ENCODE data around the gene SOX8. TPM values are rescaled to one million over a fixed set of nuclear protein-coding genes. Genes with fewer than 3 reads are reported as not detected.
A peak's percentile ranks its signal among the peaks of the same experiment; 100 is the strongest.

SOX8 gene
- total RNA-seq, 5 donors from 2014 or later (not counting 1 experiment from before 2014, with no cell fraction given): 4.7 to 5.9 (median 5.1) TPM

DNA sequence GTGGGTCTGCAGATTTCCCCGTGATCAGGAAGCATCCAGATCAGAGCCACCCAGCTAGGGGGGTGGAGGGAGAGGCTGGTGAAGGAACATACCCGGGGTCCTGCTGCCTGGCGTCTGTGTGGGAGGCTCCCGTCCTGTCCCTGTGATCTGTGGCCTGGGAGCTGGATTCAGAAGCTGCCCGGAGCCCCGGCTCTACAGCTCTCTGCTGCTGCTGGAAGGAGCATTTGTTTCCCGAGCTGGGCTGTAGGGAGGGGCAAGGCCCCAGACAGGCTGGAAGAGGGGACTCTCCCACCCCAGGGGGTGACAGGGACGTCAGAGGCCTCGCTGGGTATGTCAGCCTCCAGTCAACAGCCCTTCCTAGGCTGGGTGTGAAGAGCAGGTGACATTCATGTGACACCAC lies 10.2 kb downstream of the SOX8 start:
- 71% methylated on average over 5 of the region's 9 CpGs for WGBS (ENCODE audit: insufficient coverage)
- ChIA-PET POLR2A (no interaction called here), CTCF (interaction anchor here in 1 of 2 donors (0.5 kb wide), 1 partner anchor 11 kb away, joined by 3 read pairs; no protein-coding TSS in a partner anchor)
- peaks cover 16 to 23% (median 21%) of the 10 kb centered on the region in 3 donors for H3K4me1 Mint-ChIP-seq
- no peak overlapping the region for H3K4me3 ChIP-seq (ENCODE audit: control insufficient read depth in 1 of 2, extremely low read depth in 1 of 2, low read length in 1 of 2)
- H3K27me3 ChIP-seq (replicated peaks in 1 of 2; ENCODE audit: control insufficient read depth in 2 of 2, extremely low read depth in 1 of 2, insufficient read depth in 2 of 2, low read length in 1 of 2): peaks cover 0 to 2% of the 10 kb centered on the region in 2 experiments
- no peaks in the 10 kb centered on the region for H3K36me3 Mint-ChIP-seq
- no peaks in the 10 kb centered on the region for H3K9me3 Mint-ChIP-seq
- no peaks in the 10 kb centered on the region for H3K9me3 ChIP-seq
- no peaks in the 10 kb centered on the region for H3K27me3 Mint-ChIP-seq
- ATAC-seq (replicated peaks in 1 of 4) (no peak), DNase-seq (no peak)
- H3K4me3 Mint-ChIP-seq: no peak overlapping the region
- H3K27ac Mint-ChIP-seq: no peak overlapping the region
- H3K27ac ChIP-seq (ENCODE audit: low read length): no peak overlapping the region
- H3K36me3 ChIP-seq (ENCODE audit: control insufficient read depth in 2 of 2, extremely low read depth in 1 of 2, insufficient read depth in 1 of 2, low read length in 1 of 2): no peaks in the 10 kb centered on the region
- H3K4me1 ChIP-seq (ENCODE audit: control insufficient read depth in 1 of 2, extremely low read depth in 1 of 2, insufficient read depth in 2 of 2, low read length in 2 of 2): peaks cover 0 to 12% of the 10 kb centered on the region in 2 experiments

DNA sequence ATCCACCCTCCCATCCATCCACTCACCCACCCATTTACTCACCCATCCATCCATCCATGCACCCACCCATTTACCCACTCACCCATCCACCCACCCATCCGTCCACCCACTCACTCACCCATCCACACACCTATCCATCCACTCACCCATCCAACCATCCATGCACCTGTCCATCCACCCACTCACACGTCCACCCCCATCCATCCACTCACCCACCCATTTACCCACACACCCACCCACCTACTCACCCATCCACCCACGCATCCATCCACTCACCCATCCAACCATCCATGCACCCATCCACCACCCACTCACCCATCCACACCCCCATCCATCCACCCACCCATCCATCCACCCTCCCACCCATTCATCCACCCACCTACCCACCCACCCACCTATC lies 12.2 kb downstream of the SOX8 start:
- H3K9me3 Mint-ChIP-seq: no peaks in the 10 kb centered on the region
- ChIA-PET POLR2A (interaction anchor here in 1 of 2 donors (0.6 kb wide), 1 partner anchor 1551 kb away, joined by 7 read pairs; no protein-coding TSS in a partner anchor), CTCF (no interaction called here)
- H3K4me1 ChIP-seq (ENCODE audit: control insufficient read depth in 1 of 2, extremely low read depth in 1 of 2, insufficient read depth in 2 of 2, low read length in 2 of 2): peaks cover 6 to 31% of the 10 kb centered on the region in 2 experiments
- DNase-seq (no peak), ATAC-seq (replicated peaks in 1 of 4) (no peak)
- H3K4me1 Mint-ChIP-seq: peaks cover 30 to 42% (median 37%) of the 10 kb centered on the region in 3 donors
- no peak overlapping the region for H3K27ac Mint-ChIP-seq
- peaks cover 0 to 11% of the 10 kb centered on the region in 2 experiments for H3K27me3 ChIP-seq (replicated peaks in 1 of 2; ENCODE audit: control insufficient read depth in 2 of 2, extremely low read depth in 1 of 2, insufficient read depth in 2 of 2, low read length in 1 of 2)
- H3K9me3 ChIP-seq: no peaks in the 10 kb centered on the region
- no peaks in the 10 kb centered on the region for H3K27me3 Mint-ChIP-seq
- H3K4me3 ChIP-seq (ENCODE audit: control insufficient read depth in 1 of 2, extremely low read depth in 1 of 2, low read length in 1 of 2): no peak overlapping the region
- no peak overlapping the region for H3K4me3 Mint-ChIP-seq
- H3K27ac ChIP-seq (ENCODE audit: low read length): no peak overlapping the region
- no peaks in the 10 kb centered on the region for H3K36me3 ChIP-seq (ENCODE audit: control insufficient read depth in 2 of 2, extremely low read depth in 1 of 2, insufficient read depth in 1 of 2, low read length in 1 of 2)
- 79% methylated on average over 3 of the region's 3 CpGs for WGBS (ENCODE audit: insufficient coverage)
- no peaks in the 10 kb centered on the region for H3K36me3 Mint-ChIP-seq

DNA sequence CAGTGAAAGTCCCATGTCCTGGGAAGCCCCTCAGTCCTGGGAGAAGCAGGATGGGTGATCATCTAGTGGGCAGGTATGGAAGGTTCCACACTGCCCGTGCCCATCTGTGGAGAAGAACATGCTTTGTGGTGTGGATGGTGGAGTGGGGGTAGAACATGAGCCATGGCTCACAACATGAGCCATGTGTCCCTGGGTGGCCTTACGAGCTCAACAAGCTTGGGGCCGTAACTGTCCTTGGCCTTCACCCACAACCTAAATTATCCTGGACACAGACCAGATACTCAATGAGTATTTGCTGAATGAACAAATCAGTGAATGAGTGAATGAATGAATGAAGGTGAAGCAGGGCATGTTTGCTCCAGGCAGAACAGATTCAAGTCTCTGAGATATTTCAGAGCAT lies 13.5 kb downstream of the SOX8 start:
- ChIA-PET CTCF (no interaction called here), POLR2A (no interaction called here)
- ATAC-seq (replicated peaks in 1 of 4) (no peak), DNase-seq (no peak)
- Histone ChIP-seq H3K36me3 (ENCODE audit: control insufficient read depth in 2 of 2, extremely low read depth in 1 of 2, insufficient read depth in 1 of 2, low read length in 1 of 2) (no peaks in the 10 kb centered on the region), H3K4me3 (ENCODE audit: control insufficient read depth in 1 of 2, extremely low read depth in 1 of 2, low read length in 1 of 2) (no peak overlapping the region), H3K27ac (ENCODE audit: low read length) (peak overlapping the region; percentile 89), H3K27me3 (replicated peaks in 1 of 2; ENCODE audit: control insufficient read depth in 2 of 2, extremely low read depth in 1 of 2, insufficient read depth in 2 of 2, low read length in 1 of 2) (peaks cover 0 to 15% of the 10 kb centered on the region in 2 experiments), H3K4me1 (ENCODE audit: control insufficient read depth in 1 of 2, extremely low read depth in 1 of 2, insufficient read depth in 2 of 2, low read length in 2 of 2) (peaks cover 6 to 41% of the 10 kb centered on the region in 2 experiments), H3K9me3 (no peaks in the 10 kb centered on the region)
- 83% methylated on average over 1 of the region's 3 CpGs for WGBS (ENCODE audit: insufficient coverage)
- no peaks in the 10 kb centered on the region for H3K9me3 Mint-ChIP-seq
- peak overlapping the region; percentile 96 to 98 for H3K27ac Mint-ChIP-seq
- H3K4me1 Mint-ChIP-seq: peaks cover 36 to 50% (median 47%) of the 10 kb centered on the region in 3 donors
- no peaks in the 10 kb centered on the region for H3K27me3 Mint-ChIP-seq
- H3K36me3 Mint-ChIP-seq: no peaks in the 10 kb centered on the region
- H3K4me3 Mint-ChIP-seq: peak overlapping the region in 2 of 3 donors; percentile 4 to 80

DNA sequence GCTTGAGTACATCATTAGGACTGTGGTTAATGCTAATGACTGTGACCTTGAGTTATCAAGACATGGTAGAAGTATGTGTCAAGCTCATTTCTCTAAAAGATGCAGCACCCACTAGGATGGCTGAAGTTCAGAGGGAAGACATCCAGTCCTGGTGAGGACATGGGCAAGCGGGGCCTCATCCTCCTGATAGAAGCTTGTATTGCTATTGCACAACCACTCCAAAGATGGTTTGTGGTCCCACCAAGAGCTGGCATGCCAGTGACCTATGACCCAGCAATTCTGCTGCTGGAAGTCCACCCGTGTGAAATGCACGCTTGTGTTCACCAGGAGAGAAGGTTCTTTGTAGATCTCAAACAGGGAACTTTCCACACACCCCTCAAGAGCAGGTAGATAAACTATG lies 14.2 kb downstream of the SOX8 start:
- Histone ChIP-seq H3K27ac (ENCODE audit: low read length) (peak overlapping the region; percentile 89), H3K36me3 (ENCODE audit: control insufficient read depth in 2 of 2, extremely low read depth in 1 of 2, insufficient read depth in 1 of 2, low read length in 1 of 2) (no peaks in the 10 kb centered on the region), H3K4me3 (ENCODE audit: control insufficient read depth in 1 of 2, extremely low read depth in 1 of 2, low read length in 1 of 2) (no peak overlapping the region), H3K4me1 (ENCODE audit: control insufficient read depth in 1 of 2, extremely low read depth in 1 of 2, insufficient read depth in 2 of 2, low read length in 2 of 2) (peaks cover 6 to 46% of the 10 kb centered on the region in 2 experiments), H3K9me3 (no peaks in the 10 kb centered on the region), H3K27me3 (replicated peaks in 1 of 2; ENCODE audit: control insufficient read depth in 2 of 2, extremely low read depth in 1 of 2, insufficient read depth in 2 of 2, low read length in 1 of 2) (peaks cover 0 to 15% of the 10 kb centered on the region in 2 experiments)
- Mint-ChIP-seq H3K27ac (peak overlapping the region; percentile 96 to 98), H3K4me3 (peak overlapping the region; percentile 56 to 80 (median 75)), H3K4me1 (peaks cover 36 to 50% (median 49%) of the 10 kb centered on the region in 3 donors), H3K9me3 (no peaks in the 10 kb centered on the region), H3K27me3 (no peaks in the 10 kb centered on the region), H3K36me3 (no peaks in the 10 kb centered on the region)
- POLR2A ChIA-PET: no interaction called here
- ATAC-seq (replicated peaks in 1 of 4): no peak
- no peak for DNase-seq
- WGBS (ENCODE audit: insufficient coverage): 100% methylated on average over 1 of the region's 3 CpGs
- CTCF ChIA-PET: no interaction called here

DNA sequence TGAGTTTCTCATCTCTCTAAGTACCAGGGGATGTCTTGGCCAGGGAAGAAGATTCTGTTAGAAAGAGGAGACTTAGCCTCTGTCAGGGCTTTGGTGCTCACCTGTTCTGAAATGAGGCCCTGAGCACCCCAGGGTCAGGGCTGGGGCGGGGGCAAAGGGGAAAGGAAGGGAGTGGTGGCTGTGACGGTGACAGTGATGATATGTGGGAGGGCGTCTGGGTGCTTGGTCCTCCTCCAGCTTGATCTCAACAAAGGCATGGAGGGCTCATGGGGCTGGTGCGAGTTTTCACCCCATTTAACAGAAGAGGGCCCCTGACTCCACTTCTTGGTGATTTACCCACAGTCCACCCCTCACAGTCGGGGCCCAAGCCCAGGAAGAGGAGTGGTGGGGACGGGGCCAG lies 15.1 kb downstream of the SOX8 start:
- ATAC-seq (replicated peaks in 1 of 4): peak; percentile 14 to 82 (median 46)
- Mint-ChIP-seq H3K27ac (peak overlapping the region; percentile 96 to 98), H3K27me3 (no peaks in the 10 kb centered on the region), H3K36me3 (no peaks in the 10 kb centered on the region), H3K4me3 (peak overlapping the region; percentile 75 to 80 (median 80)), H3K9me3 (no peaks in the 10 kb centered on the region), H3K4me1 (peaks cover 42 to 53% (median 53%) of the 10 kb centered on the region in 3 donors)
- WGBS (ENCODE audit: insufficient coverage): 13% methylated on average over 1 of the region's 6 CpGs
- Histone ChIP-seq H3K27me3 (replicated peaks in 1 of 2; ENCODE audit: control insufficient read depth in 2 of 2, extremely low read depth in 1 of 2, insufficient read depth in 2 of 2, low read length in 1 of 2) (peaks cover 0 to 15% of the 10 kb centered on the region in 2 experiments), H3K36me3 (ENCODE audit: control insufficient read depth in 2 of 2, extremely low read depth in 1 of 2, insufficient read depth in 1 of 2, low read length in 1 of 2) (no peaks in the 10 kb centered on the region), H3K9me3 (no peaks in the 10 kb centered on the region), H3K27ac (ENCODE audit: low read length) (peak overlapping the region; percentile 89), H3K4me3 (ENCODE audit: control insufficient read depth in 1 of 2, extremely low read depth in 1 of 2, low read length in 1 of 2) (peak overlapping the region; percentile 67 to 68), H3K4me1 (ENCODE audit: control insufficient read depth in 1 of 2, extremely low read depth in 1 of 2, insufficient read depth in 2 of 2, low read length in 2 of 2) (peaks cover 6 to 49% of the 10 kb centered on the region in 2 experiments)
- ChIA-PET POLR2A (no interaction called here), CTCF (interaction anchor here in 1 of 2 donors (1.0 to 1.6 kb wide), 2 partner anchors 15 to 33 kb away, joined by 3 to 6 read pairs; partner anchors contain the start of gene SOX8)
- DNase-seq: peak in 16 of 35 experiments; percentile 18 to 57 (median 32)

DNA sequence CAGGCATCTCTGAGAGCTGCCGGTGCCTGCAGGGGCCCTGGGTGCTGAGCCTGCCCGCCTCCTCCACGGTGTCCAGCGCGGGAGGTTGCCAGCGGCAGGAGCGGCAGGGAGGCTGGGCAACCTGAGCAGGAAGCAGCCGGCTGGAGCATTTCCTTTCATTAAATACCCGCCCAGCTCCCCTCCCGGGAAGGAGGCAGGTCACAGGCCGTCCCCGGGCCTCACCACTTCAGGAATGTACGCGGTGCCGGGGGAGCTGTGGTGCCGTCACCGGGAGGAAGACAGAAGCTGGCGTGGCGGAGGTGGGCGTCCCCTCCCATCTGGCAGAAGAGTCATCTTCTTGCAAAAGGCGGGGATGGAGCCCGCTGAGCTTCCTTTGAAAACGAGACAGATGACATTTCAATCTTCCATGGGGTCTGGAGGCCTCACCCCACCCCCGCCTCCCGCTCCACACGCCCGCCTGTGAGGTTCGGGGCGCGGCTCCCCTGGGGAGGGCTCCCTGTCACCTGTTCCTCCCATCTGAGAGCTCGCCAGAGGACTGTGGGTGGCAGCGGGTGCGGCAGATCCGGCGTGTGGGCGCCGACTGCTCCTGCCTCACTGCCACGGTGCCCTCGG lies 16.0 kb downstream of the SOX8 start:
- Mint-ChIP-seq H3K27ac (peak overlapping the region; percentile 96 to 98), H3K27me3 (no peaks in the 10 kb centered on the region), H3K4me1 (peaks cover 48 to 59% (median 58%) of the 10 kb centered on the region in 3 donors), H3K9me3 (no peaks in the 10 kb centered on the region), H3K4me3 (peak overlapping the region; percentile 75 to 80 (median 80)), H3K36me3 (no peaks in the 10 kb centered on the region)
- CTCF ChIA-PET: interaction anchor here in 1 of 2 donors (1.6 kb wide), 1 partner anchor 33 kb away, joined by 3 read pairs; no protein-coding TSS in a partner anchor
- POLR2A ChIA-PET: interaction anchor here in 1 of 2 donors (0.6 kb wide), 1 partner anchor 328 kb away, joined by 3 read pairs; no protein-coding TSS in a partner anchor
- Histone ChIP-seq H3K4me1 (ENCODE audit: control insufficient read depth in 1 of 2, extremely low read depth in 1 of 2, insufficient read depth in 2 of 2, low read length in 2 of 2) (peaks cover 6 to 55% of the 10 kb centered on the region in 2 experiments), H3K36me3 (ENCODE audit: control insufficient read depth in 2 of 2, extremely low read depth in 1 of 2, insufficient read depth in 1 of 2, low read length in 1 of 2) (no peaks in the 10 kb centered on the region), H3K27me3 (replicated peaks in 1 of 2; ENCODE audit: control insufficient read depth in 2 of 2, extremely low read depth in 1 of 2, insufficient read depth in 2 of 2, low read length in 1 of 2) (peaks cover 0 to 15% of the 10 kb centered on the region in 2 experiments), H3K27ac (ENCODE audit: low read length) (peak overlapping the region; percentile 89), H3K4me3 (ENCODE audit: control insufficient read depth in 1 of 2, extremely low read depth in 1 of 2, low read length in 1 of 2) (peak overlapping the region; percentile 67 to 68), H3K9me3 (no peaks in the 10 kb centered on the region)
- 4% methylated on average over 18 of the region's 39 CpGs for WGBS (ENCODE audit: insufficient coverage)
- peak; percentile 30 to 77 (median 52) for DNase-seq
- ATAC-seq (replicated peaks in 1 of 4): peak; percentile 81 to 86 (median 83)

Data from T-cell (primary cell).